ENCODE measurements around the gene SCG2.

DNA sequence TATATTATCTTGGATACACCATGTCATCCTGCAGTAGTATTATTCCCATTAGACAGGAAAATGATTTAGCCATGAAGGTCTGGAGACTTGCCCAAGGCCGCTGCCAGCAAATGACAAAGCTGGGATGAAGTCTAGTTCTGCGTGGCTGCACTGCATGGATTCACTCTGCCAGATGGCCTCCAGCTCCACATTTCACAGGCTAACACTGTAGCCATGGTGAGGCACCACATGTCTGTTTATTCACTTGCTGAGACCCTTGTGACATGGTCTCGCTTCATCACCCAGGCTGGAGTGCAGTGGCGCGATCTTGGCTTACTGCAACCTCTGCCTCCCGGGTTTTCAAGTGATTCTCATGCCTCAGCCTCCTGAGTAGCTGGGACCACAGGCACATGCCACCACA lies 31.5 kb upstream of the SCG2 start:
- TF ChIP-seq, protein P1, sequence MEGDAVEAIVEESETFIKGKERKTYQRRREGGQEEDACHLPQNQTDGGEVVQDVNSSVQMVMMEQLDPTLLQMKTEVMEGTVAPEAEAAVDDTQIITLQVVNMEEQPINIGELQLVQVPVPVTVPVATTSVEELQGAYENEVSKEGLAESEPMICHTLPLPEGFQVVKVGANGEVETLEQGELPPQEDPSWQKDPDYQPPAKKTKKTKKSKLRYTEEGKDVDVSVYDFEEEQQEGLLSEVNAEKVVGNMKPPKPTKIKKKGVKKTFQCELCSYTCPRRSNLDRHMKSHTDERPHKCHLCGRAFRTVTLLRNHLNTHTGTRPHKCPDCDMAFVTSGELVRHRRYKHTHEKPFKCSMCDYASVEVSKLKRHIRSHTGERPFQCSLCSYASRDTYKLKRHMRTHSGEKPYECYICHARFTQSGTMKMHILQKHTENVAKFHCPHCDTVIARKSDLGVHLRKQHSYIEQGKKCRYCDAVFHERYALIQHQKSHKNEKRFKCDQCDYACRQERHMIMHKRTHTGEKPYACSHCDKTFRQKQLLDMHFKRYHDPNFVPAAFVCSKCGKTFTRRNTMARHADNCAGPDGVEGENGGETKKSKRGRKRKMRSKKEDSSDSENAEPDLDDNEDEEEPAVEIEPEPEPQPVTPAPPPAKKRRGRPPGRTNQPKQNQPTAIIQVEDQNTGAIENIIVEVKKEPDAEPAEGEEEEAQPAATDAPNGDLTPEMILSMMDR (IDR thresholded peaks at IDR 0.05 in 2 of 3, conservative IDR thresholded peaks at IDR 0.05 in 1 of 3; ENCODE audit: borderline replicate concordance in 1 of 3, insufficient read depth in 1 of 3, low read depth in 2 of 3, low read length in 2 of 3): no peak
- no peak for TF ChIP-seq RAD21 (IDR thresholded peaks at IDR 0.05; ENCODE audit: low read depth)
- TF ChIP-seq POLR2AphosphoS5 (IDR thresholded peaks at IDR 0.05; ENCODE audit: low read depth, low read length): no peak
- TF ChIP-seq, protein P2, sequence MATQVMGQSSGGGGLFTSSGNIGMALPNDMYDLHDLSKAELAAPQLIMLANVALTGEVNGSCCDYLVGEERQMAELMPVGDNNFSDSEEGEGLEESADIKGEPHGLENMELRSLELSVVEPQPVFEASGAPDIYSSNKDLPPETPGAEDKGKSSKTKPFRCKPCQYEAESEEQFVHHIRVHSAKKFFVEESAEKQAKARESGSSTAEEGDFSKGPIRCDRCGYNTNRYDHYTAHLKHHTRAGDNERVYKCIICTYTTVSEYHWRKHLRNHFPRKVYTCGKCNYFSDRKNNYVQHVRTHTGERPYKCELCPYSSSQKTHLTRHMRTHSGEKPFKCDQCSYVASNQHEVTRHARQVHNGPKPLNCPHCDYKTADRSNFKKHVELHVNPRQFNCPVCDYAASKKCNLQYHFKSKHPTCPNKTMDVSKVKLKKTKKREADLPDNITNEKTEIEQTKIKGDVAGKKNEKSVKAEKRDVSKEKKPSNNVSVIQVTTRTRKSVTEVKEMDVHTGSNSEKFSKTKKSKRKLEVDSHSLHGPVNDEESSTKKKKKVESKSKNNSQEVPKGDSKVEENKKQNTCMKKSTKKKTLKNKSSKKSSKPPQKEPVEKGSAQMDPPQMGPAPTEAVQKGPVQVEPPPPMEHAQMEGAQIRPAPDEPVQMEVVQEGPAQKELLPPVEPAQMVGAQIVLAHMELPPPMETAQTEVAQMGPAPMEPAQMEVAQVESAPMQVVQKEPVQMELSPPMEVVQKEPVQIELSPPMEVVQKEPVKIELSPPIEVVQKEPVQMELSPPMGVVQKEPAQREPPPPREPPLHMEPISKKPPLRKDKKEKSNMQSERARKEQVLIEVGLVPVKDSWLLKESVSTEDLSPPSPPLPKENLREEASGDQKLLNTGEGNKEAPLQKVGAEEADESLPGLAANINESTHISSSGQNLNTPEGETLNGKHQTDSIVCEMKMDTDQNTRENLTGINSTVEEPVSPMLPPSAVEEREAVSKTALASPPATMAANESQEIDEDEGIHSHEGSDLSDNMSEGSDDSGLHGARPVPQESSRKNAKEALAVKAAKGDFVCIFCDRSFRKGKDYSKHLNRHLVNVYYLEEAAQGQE (IDR thresholded peaks at IDR 0.05; ENCODE audit: low read depth): no peak
- TF ChIP-seq CEBPB (IDR thresholded peaks at IDR 0.05; ENCODE audit: low read depth): no peak
- TF ChIP-seq YY1 (IDR thresholded peaks at IDR 0.05; ENCODE audit: extremely low read depth, insufficient replicate concordance, low read depth, low read length): no peak
- no peak for TF ChIP-seq SIN3A (IDR thresholded peaks at IDR 0.05; ENCODE audit: low read depth)
